CD4-positive, alpha-beta T cell (primary cell): ENCODE results near the gene GPR32. TPM values are rescaled to one million over a fixed set of nuclear protein-coding genes. Genes with fewer than 3 reads are reported as not detected.
"Not testable (repeated sequence)": the region's sequence is repeated elsewhere in the genome, so short reads cannot be mapped to it uniquely, and the experiment has no call there.

Experiments used
- ATAC-seq: fragments of 200-7000 bp; cut with Tn5 transposase; one replicate; pipeline ENCODE4 v1.10.0; 2022; ENCODE audit warnings: mild to moderate bottlenecking; ENCODE audit not compliant: poor library complexity
- CTCF ChIA-PET: fragments of 350-600 bp; sonication (Branson Sonifier 250); formaldehyde crosslinking; loops from one replicate; lab custom pipeline; 2021; ENCODE audit warnings: antibody characterized with exemption, inconsistent platforms; lab: Charles Lee
- POLR2A ChIA-PET: fragments of 350-600 bp; sonication (Branson Sonifier 250); formaldehyde crosslinking; loops from one replicate; lab custom pipeline; 2021; ENCODE audit warnings: antibody characterized with exemption, inconsistent platforms; lab: Charles Lee
- DNase-seq, 14 experiments: peaks; one replicate each; pipeline ENCODE4 v3.0.0-alpha.2; 2013 to 2020; ENCODE audit warnings: mixed read lengths in 2 of 14
- H3K27ac ChIP-seq, 2 donors: one replicate each; pipeline versions ENCODE4 v1.5.1 to v1.7.0; 2013; ENCODE audit warnings: low read length in 2 of 2, low read depth in 1 of 2, mild to moderate bottlenecking in 1 of 2
- H3K27me3 ChIP-seq, 2 experiments: 1 replicate in 1 of 2; 2 replicates in 1 of 2; pipeline versions ENCODE4 v1.6.1 to v1.7.0; 2013; ENCODE audit warnings: low read length in 2 of 2, control low read depth in 1 of 2, mild to moderate bottlenecking in 1 of 2, moderate library complexity in 1 of 2; ENCODE audit not compliant: insufficient read depth in 2 of 2, control insufficient read depth in 1 of 2
- H3K36me3 ChIP-seq: one replicate; pipeline ENCODE4 v1.6.1; 2013; ENCODE audit warnings: low read length, control low read depth; ENCODE audit not compliant: insufficient read depth
- H3K4me1 ChIP-seq: one replicate; pipeline ENCODE4 v1.6.1; 2013; ENCODE audit warnings: low read length, control low read depth; ENCODE audit not compliant: insufficient read depth
- H3K4me3 ChIP-seq: one replicate; pipeline ENCODE4 v1.5.1; 2013; ENCODE audit warnings: mild to moderate bottlenecking, low read length, moderate library complexity
- H3K9me3 ChIP-seq, 2 experiments: 1 replicate in 1 of 2; 2 replicates in 1 of 2; pipeline versions ENCODE4 v1.6.1 to v1.7.0; 2013; ENCODE audit warnings: low read length in 2 of 2, mild to moderate bottlenecking in 2 of 2, control low read depth in 1 of 2, moderate library complexity in 1 of 2; ENCODE audit not compliant: control insufficient read depth in 1 of 2, insufficient read depth in 1 of 2
- H3K27ac Mint-ChIP-seq: one replicate; pipeline ENCODE4 v1.8.0; 2020; ENCODE audit warnings: mixed read lengths
- H3K27me3 Mint-ChIP-seq: one replicate; pipeline ENCODE4 v1.8.0; 2021; ENCODE audit warnings: mixed read lengths
- H3K36me3 Mint-ChIP-seq: one replicate; pipeline ENCODE4 v1.8.0; 2021; ENCODE audit warnings: low read depth, mixed read lengths
- H3K4me1 Mint-ChIP-seq: one replicate; pipeline ENCODE4 v1.8.0; 2021; ENCODE audit warnings: low read depth, mixed read lengths
- H3K4me3 Mint-ChIP-seq: one replicate; pipeline ENCODE4 v1.8.0; 2020; ENCODE audit warnings: mild to moderate bottlenecking, mixed read lengths
- H3K9me3 Mint-ChIP-seq: one replicate; pipeline ENCODE4 v1.8.0; 2020; ENCODE audit warnings: mixed read lengths
- CTCF ChIP-seq: fragments of 200-600 bp; IDR thresholded peaks from one replicate; pipeline ENCODE4 v1.8.0; 2022; ENCODE audit warnings: antibody characterized with exemption, mild to moderate bottlenecking
- intact Hi-C, 2 experiments: fragments of 100-400 bp; cut with DNase I in 1 of 2; cut with micrococcal nuclease in 1 of 2; formaldehyde crosslinking; loops; one replicate each; pipeline versions ENCODE4 v1.15.1 to v1.9.0; 2023 to 2025; cut with DNase I, micrococcal nuclease
- total RNA-seq, 174 experiments: library from RNA in 2 of 174; stranded (reverse) in 2 of 174; gene quantifications; one replicate each; pipeline ENCODE4 v1.2.3 and lab custom pipeline; 2021 to 2026

Gene GPR32
- total RNA-seq, 2 experiments from 2014 or later: not detected

- ChIA-PET POLR2A (no interaction called here), CTCF (no interaction called here)
- Histone ChIP-seq H3K4me3 (no peak overlapping the region), H3K27me3 (peaks cover 11 to 22% of the 10 kb centered on the region in 2 experiments), H3K36me3 (no peaks in the 10 kb centered on the region), H3K27ac (no peak overlapping the region), H3K4me1 (no peaks in the 10 kb centered on the region), H3K9me3 (peaks cover 0 to 5% of the 10 kb centered on the region in 2 experiments)
- Mint-ChIP-seq H3K27ac (no peak overlapping the region), H3K36me3 (no peaks in the 10 kb centered on the region), H3K27me3 (peaks cover 46% of the 10 kb centered on the region), H3K9me3 (no peaks in the 10 kb centered on the region), H3K4me3 (no peak overlapping the region), H3K4me1 (no peaks in the 10 kb centered on the region)
- ATAC-seq (no peak), DNase-seq (no peak)
- no peak for TF ChIP-seq CTCF
- intact Hi-C loops: no loop called here
Measured at GRCh38 chr19:50770888-50771287, 624 bp downstream of the GPR32 start.

- ChIA-PET CTCF (no interaction called here), POLR2A (no interaction called here)
- no peaks in the 10 kb centered on the region for H3K36me3 Mint-ChIP-seq
- no peaks in the 10 kb centered on the region for H3K9me3 Mint-ChIP-seq
- intact Hi-C loops: no loop called here
- Histone ChIP-seq H3K27ac (no peak overlapping the region), H3K27me3 (peaks cover 21 to 33% of the 10 kb centered on the region in 2 experiments), H3K36me3 (no peaks in the 10 kb centered on the region), H3K9me3 (peaks cover 0 to 14% of the 10 kb centered on the region in 2 experiments), H3K4me1 (no peaks in the 10 kb centered on the region), H3K4me3 (no peak overlapping the region)
- DNase-seq (peak in 2 of 14 experiments; percentile 14 to 30), ATAC-seq (no peak)
- H3K27ac Mint-ChIP-seq: no peak overlapping the region
- H3K27me3 Mint-ChIP-seq: peaks cover 49% of the 10 kb centered on the region
- no peak for TF ChIP-seq CTCF
- no peak overlapping the region for H3K4me3 Mint-ChIP-seq
- H3K4me1 Mint-ChIP-seq: no peaks in the 10 kb centered on the region
Measured at GRCh38 chr19:50772476-50772875, 2.2 kb downstream of the GPR32 start.

- H3K36me3 Mint-ChIP-seq, POLR2A ChIA-PET, CTCF ChIA-PET, H3K9me3 Mint-ChIP-seq, H3K36me3 ChIP-seq, DNase-seq, H3K4me1 Mint-ChIP-seq, H3K27ac ChIP-seq, H3K4me3 Mint-ChIP-seq, ATAC-seq, H3K4me1 ChIP-seq, H3K27ac Mint-ChIP-seq, H3K4me3 ChIP-seq, intact Hi-C loops: not testable (repeated sequence)
- H3K9me3 ChIP-seq: peaks cover 0 to 18% of the 10 kb centered on the region in 2 experiments
- peaks cover 52% of the 10 kb centered on the region for H3K27me3 Mint-ChIP-seq
- peaks cover 25 to 37% of the 10 kb centered on the region in 2 experiments for H3K27me3 ChIP-seq
Measured at GRCh38 chr19:50772912-50773311, 2.6 kb downstream of the GPR32 start.

GRCh38 chr19:50773454-50773853, 3.2 kb downstream of the GPR32 start:
- H3K36me3 ChIP-seq, H3K27ac Mint-ChIP-seq, H3K4me3 ChIP-seq, H3K4me1 Mint-ChIP-seq, H3K4me1 ChIP-seq, H3K4me3 Mint-ChIP-seq, intact Hi-C loops, H3K36me3 Mint-ChIP-seq, ATAC-seq, H3K27ac ChIP-seq, POLR2A ChIA-PET, CTCF ChIA-PET, DNase-seq, H3K9me3 Mint-ChIP-seq: not testable (repeated sequence)
- Histone ChIP-seq H3K27me3 (peaks cover 31 to 43% of the 10 kb centered on the region in 2 experiments), H3K9me3 (peaks cover 0 to 20% of the 10 kb centered on the region in 2 experiments)
- H3K27me3 Mint-ChIP-seq: peaks cover 53% of the 10 kb centered on the region
